K562 (cell line): ENCODE results near the gene PHLDB2. TPM values are rescaled to one million over a fixed set of nuclear protein-coding genes. Genes with fewer than 3 reads are reported as not detected.

Source experiments
- ATAC-seq: fragments of 200-7000 bp; cut with Tn5 transposase; 3 replicates; pipeline ENCODE4 v1.9.1; 2020; ENCODE audit warnings: moderate library complexity
- BruUV-seq: library from RNA; stranded (reverse); fragments of 400-500 nt; replicated peaks from 2 replicates; lab custom pipeline; 2021; lab: Mats Ljungman, UMichigan
- CTCF ChIA-PET: fragments of 300-600 bp; formaldehyde crosslinking; extraction: SDS; loops from one replicate; lab custom pipeline; 2021; ENCODE audit warnings: low intra/inter-chr PET ratio; lab: Yijun Ruan, JAX
- POLR2A ChIA-PET: fragments of 300-600, 350-650 bp; sonication (Branson Sonifier 250); formaldehyde crosslinking; extraction: SDS; loops from one replicate; lab custom pipeline; 2021; ENCODE audit warnings: antibody characterized with exemption, inconsistent platforms; lab: Yijun Ruan, JAX
- DNase-seq, 4 experiments: peaks; one replicate each; pipeline versions ENCODE4 v3.0.0 to v3.0.0-alpha.2; 2011 to 2018; ENCODE audit warnings: low spot score in 3 of 4, mixed read lengths in 3 of 4; ENCODE audit errors: extremely low read depth in 1 of 4
- FAIRE-seq: peaks from 2 replicates; lab custom pipeline; 2011; peaks lifted over from hg19 to GRCh38; lab: Jason Lieb, UNC
- H2AFZ ChIP-seq: 2 replicates; pipeline ENCODE4 v1.6.0; 2011; ENCODE audit warnings: low read depth, low read length, control low read depth, inconsistent platforms
- H3K27ac ChIP-seq: fragments of 200-600 bp; 3 replicates; pipeline ENCODE4 v1.8.0; 2011; ENCODE audit warnings: low read depth, mild to moderate bottlenecking, control low read depth, inconsistent platforms, low read length, moderate library complexity, mixed read lengths; ENCODE audit errors: extremely low read depth
- H3K27me3 ChIP-seq, 2 experiments: fragments of 300-600 bp in 1 of 2; 2 replicates in 1 of 2; 3 replicates in 1 of 2; pipeline versions ENCODE4 v1.6.0 to v1.8.0; 2011; ENCODE audit warnings: inconsistent platforms in 2 of 2, low read length in 2 of 2, mild to moderate bottlenecking in 1 of 2, mixed read lengths in 1 of 2, moderate library complexity in 1 of 2; ENCODE audit not compliant: control insufficient read depth in 2 of 2, insufficient read depth in 2 of 2
- H3K36me3 ChIP-seq: fragments of 300-600 bp; 3 replicates; pipeline ENCODE4 v1.8.0; 2011; ENCODE audit warnings: mild to moderate bottlenecking, low read length, inconsistent platforms; ENCODE audit not compliant: control insufficient read depth, insufficient read depth
- H3K4me1 ChIP-seq, 2 experiments: fragments of 200-600 bp in 1 of 2; replicated peaks in 1 of 2; 2 replicates in 1 of 2; 3 replicates in 1 of 2; pipeline versions ENCODE4 v1.5.1 to v1.8.0; 2011; ENCODE audit warnings: inconsistent platforms in 2 of 2, low read length in 2 of 2, mild to moderate bottlenecking in 1 of 2, mixed read lengths in 1 of 2, moderate library complexity in 1 of 2; ENCODE audit not compliant: control insufficient read depth in 2 of 2, insufficient read depth in 2 of 2
- H3K4me2 ChIP-seq: 2 replicates; pipeline ENCODE4 v1.6.1; 2011; ENCODE audit warnings: low read length, control low read depth, inconsistent platforms, mixed read lengths; ENCODE audit not compliant: insufficient read depth
- H3K4me3 ChIP-seq: fragments of 200-600 bp; sonication (generic), shearing (Covaris generic); 2 replicates; pipeline ENCODE4 v1.5.1; 2016; ENCODE audit warnings: control low read depth, inconsistent platforms
- H3K79me2 ChIP-seq: fragments of 200-600 bp; 3 replicates; pipeline ENCODE4 v1.8.0; 2011; ENCODE audit warnings: low read length, inconsistent platforms; ENCODE audit not compliant: control insufficient read depth, insufficient read depth
- H3K9ac ChIP-seq, 2 experiments: 2 replicates each; pipeline versions ENCODE4 v1.6.0 to v1.6.1; 2011; ENCODE audit warnings: low read depth in 2 of 2, low read length in 2 of 2, control low read depth in 1 of 2, inconsistent platforms in 1 of 2, mild to moderate bottlenecking in 1 of 2, mixed read lengths in 1 of 2; ENCODE audit not compliant: insufficient read depth in 1 of 2
- H3K9me1 ChIP-seq: one replicate; pipeline ENCODE4 v1.6.0; 2011; ENCODE audit warnings: inconsistent platforms, mild to moderate bottlenecking, low read length, moderate library complexity; ENCODE audit not compliant: control insufficient read depth, insufficient read depth
- H3K9me3 ChIP-seq: replicated peaks from 2 replicates; pipeline ENCODE4 v1.5.1; 2011; ENCODE audit warnings: low read depth, low read length, inconsistent platforms; ENCODE audit not compliant: control insufficient read depth, insufficient read depth
- H4K20me1 ChIP-seq: replicated peaks from 2 replicates; pipeline ENCODE4 v1.6.1; 2011; ENCODE audit warnings: low read length, inconsistent platforms, mixed read lengths; ENCODE audit not compliant: control insufficient read depth, insufficient read depth
- BDP1 ChIP-seq: IDR thresholded peaks from 3 replicates; pipeline ENCODE4 v1.6.1; 2011; ENCODE audit not compliant: insufficient read length, insufficient read depth
- CREB1 ChIP-seq, 2 experiments: sonication (generic) in 1 of 2; formaldehyde crosslinking in 1 of 2; IDR thresholded peaks; 2 replicates each; pipeline versions ENCODE4 v1.6.1 to v1.8.0; 2012 to 2022; ENCODE audit warnings: inconsistent platforms in 1 of 2, mild to moderate bottlenecking in 1 of 2, missing genetic modification reagents in 1 of 2, moderate library complexity in 1 of 2
- ELF2 ChIP-seq: fragments of 250-450 bp; sonication (Bioruptor Pico); IDR thresholded peaks from 2 replicates; pipeline ENCODE4 v1.5.0; 2021; ENCODE audit warnings: mild to moderate bottlenecking
- HMG20A ChIP-seq: fragments of 450-650 bp; formaldehyde crosslinking; conservative IDR thresholded peaks from 2 replicates; pipeline ENCODE4 v1.4.0; 2020; ENCODE audit warnings: mild to moderate bottlenecking, mixed read lengths
- MTA2 ChIP-seq: fragments of 450-650 bp; IDR thresholded peaks from 2 replicates; pipeline ENCODE4 v1.6.1; 2016; ENCODE audit warnings: low read depth
- POLR2AphosphoS2 ChIP-seq: IDR thresholded peaks from 2 replicates; pipeline ENCODE4 v1.6.1; 2012; ENCODE audit warnings: low read length, improper control_type of control experiment
- PYGO2 ChIP-seq: fragments of 450-650 bp; IDR thresholded peaks from 2 replicates; pipeline ENCODE4 v1.6.1; 2016; ENCODE audit warnings: mild to moderate bottlenecking, missing genetic modification characterization, moderate library complexity, missing compliant biosample characterization
- RBM17 ChIP-seq: fragments of 200-400 bp; formaldehyde crosslinking; IDR thresholded peaks from 2 replicates; pipeline ENCODE4 v1.6.1; 2017; ENCODE audit warnings: low read depth, mild to moderate bottlenecking, low read length, borderline replicate concordance
- SIN3B ChIP-seq: fragments of 450-650 bp; IDR thresholded peaks from 2 replicates; pipeline ENCODE4 v1.6.1; 2017; ENCODE audit warnings: low read depth, mild to moderate bottlenecking, moderate library complexity
- SP1 ChIP-seq: sonication (generic); formaldehyde crosslinking; IDR thresholded peaks from 2 replicates; pipeline ENCODE4 v1.8.1; 2022; ENCODE audit warnings: mild to moderate bottlenecking, missing genetic modification reagents
- SRSF3 ChIP-seq: fragments of 200-400 bp; formaldehyde crosslinking; IDR thresholded peaks from 2 replicates; pipeline ENCODE4 v1.6.1; 2016; ENCODE audit warnings: mild to moderate bottlenecking, low read length, moderate library complexity; ENCODE audit not compliant: insufficient read depth
- TEAD2 ChIP-seq: fragments of 450-650 bp; IDR thresholded peaks from 2 replicates; pipeline ENCODE4 v1.6.1; 2016; ENCODE audit warnings: missing genetic modification characterization, control low read depth, missing compliant biosample characterization
- TOE1 ChIP-seq, 2 experiments: fragments of 450-650 bp in 1 of 2; sonication (generic) in 1 of 2; formaldehyde crosslinking in 1 of 2; IDR thresholded peaks; 2 replicates each; pipeline versions ENCODE4 v1.7.1 to v1.8.0; 2016 to 2022; ENCODE audit warnings: borderline replicate concordance in 2 of 2, mild to moderate bottlenecking in 2 of 2, antibody characterized with exemption in 1 of 2, inconsistent platforms in 1 of 2, low read depth in 1 of 2, missing genetic modification reagents in 1 of 2, moderate library complexity in 1 of 2
- YBX1 ChIP-seq: fragments of 450-650 bp; IDR thresholded peaks from 2 replicates; pipeline ENCODE4 v1.7.1; 2016; ENCODE audit warnings: mild to moderate bottlenecking
- ZBED1 ChIP-seq: IDR thresholded peaks from 2 replicates; pipeline ENCODE4 v1.6.1; 2014
- ZNF431 ChIP-seq: sonication (generic); formaldehyde crosslinking; IDR thresholded peaks from 2 replicates; pipeline ENCODE4 v1.8.0; 2022; ENCODE audit warnings: mild to moderate bottlenecking, missing genetic modification reagents
- WGBS: fragments of 100-300 bp; shearing (Covaris generic); methylation state at CpG from one replicate; pipeline ENCODE4 v1.1.6; 2016; ENCODE audit warnings: low coverage, mixed read lengths; ENCODE audit not compliant: insufficient coverage; ENCODE audit errors: missing lambda C conversion rate; 5-methylcytosine and 5-hydroxymethylcytosine counted together
- in situ Hi-C: fragments of 300-500 bp; cut with MboI; formaldehyde crosslinking; loops from 4 replicates; pipeline ENCODE4 v1.15.0; 2018; ENCODE audit warnings: inconsistent platforms, mixed read lengths
- intact Hi-C: fragments of 100-400 bp; cut with micrococcal nuclease; formaldehyde crosslinking; loops from 2 replicates; pipeline ENCODE4 v1.14.2; 2022
- polyA plus RNA-seq, 8 experiments: library from polyadenylated mRNA; depleted of rRNA in 4 of 8; stranded (reverse) in 5 of 8; unstranded in 3 of 8; fragments of >200 nt; fragmentation: Nextera tagmentation in 2 of 8; fragmentation: Illumina TruSeq in 1 of 8; extraction: Ambion mirVana in 2 of 8; extraction: Trizol in 1 of 8; gene quantifications; 2 replicates each; pipeline versions ENCODE4 v1.2.1 to v1.2.3, GENCODE V29; 2011 to 2014; ENCODE audit warnings: inconsistent platforms in 1 of 8, missing spikeins in 1 of 8
- total RNA-seq, 7 experiments: library from RNA; depleted of rRNA in 6 of 7; stranded (reverse); fragments of >200 nt in 6 of 7; fragmentation: Illumina TruSeq in 2 of 7; extraction: Trizol in 2 of 7; gene quantifications; 2 replicates each; pipeline versions ENCODE4 v1.2.1 to v1.2.3, GENCODE V29; 2011 to 2021; ENCODE audit warnings: low replicate concordance in 1 of 7
- TF ChIP-seq, protein P1 (sequence below): fragments of 200-800 bp; sonication (Bioruptor generic); IDR thresholded peaks from 2 replicates; pipeline ENCODE4 v1.6.1; 2017; ENCODE audit warnings: missing genetic modification characterization, missing compliant biosample characterization

The PHLDB2 gene
- total and polyA plus RNA-seq, 9 of the 15 experiments (the other 6 are each of a cell fraction or from before 2014, with no cell fraction given): 0.04 TPM; not detected in 8

DNA sequence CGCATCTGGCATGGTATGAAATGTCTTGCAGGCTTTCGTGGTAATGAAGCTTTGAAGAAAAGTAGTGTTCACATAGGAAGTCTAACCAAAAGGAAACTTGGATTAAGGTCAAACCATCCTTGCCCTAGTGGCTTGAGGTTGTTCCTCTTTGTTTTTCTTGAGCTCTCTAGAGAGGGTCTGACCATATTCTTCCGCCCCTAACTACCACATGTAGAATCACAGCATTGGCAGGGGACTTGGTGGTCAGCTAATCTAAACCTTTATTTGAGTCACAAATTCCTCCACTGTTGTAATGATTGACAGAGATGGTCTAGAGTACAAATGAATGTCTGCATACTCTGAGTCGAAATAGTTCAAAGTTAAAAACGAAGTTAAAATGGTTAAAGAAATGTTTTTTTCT lies 39.1 kb upstream of the PHLDB2 start:
- Histone ChIP-seq H3K9ac (no peak overlapping the region), H2AFZ (no peak overlapping the region), H3K4me1 (no peaks in the 10 kb centered on the region), H3K27me3 (no peaks in the 10 kb centered on the region), H3K79me2 (no peaks in the 10 kb centered on the region), H3K27ac (no peak overlapping the region), H3K36me3 (no peaks in the 10 kb centered on the region), H3K9me3 (no peaks in the 10 kb centered on the region), H3K4me3 (no peak overlapping the region), H3K9me1 (no peaks in the 10 kb centered on the region), H4K20me1 (no peaks in the 10 kb centered on the region), H3K4me2 (no peak overlapping the region)
- ATAC-seq: no peak
- CTCF ChIA-PET: no interaction called here
- POLR2A ChIA-PET: no interaction called here
- FAIRE-seq: no peak
- 2% methylated on average over 5 of the region's 5 CpGs for WGBS
- TF ChIP-seq ZNF431: no peak
- TF ChIP-seq PYGO2: no peak
- no peak for TF ChIP-seq POLR2AphosphoS2
- no peak for TF ChIP-seq HMG20A (CRISPR knock-in tag)
- no peak for TF ChIP-seq ZBED1
- TF ChIP-seq ELF2 (CRISPR knock-in tag): no peak
- no peak for TF ChIP-seq RBM17
- no peak for TF ChIP-seq MTA2
- TF ChIP-seq TEAD2: no peak
- TF ChIP-seq SRSF3: no peak
- no peak for TF ChIP-seq CREB1 (IDR thresholded peaks at IDR 0.05)
- no peak for TF ChIP-seq CREB1 (CRISPR knock-in tag; IDR thresholded peaks at IDR 0.05)
- TF ChIP-seq BDP1: no peak
- no peak for TF ChIP-seq YBX1
- no peak for TF ChIP-seq SP1 (CRISPR knock-in tag)
- no peak for TF ChIP-seq TOE1 (IDR thresholded peaks at IDR 0.05; ENCODE audit: borderline replicate concordance)
- no peak for TF ChIP-seq TOE1 (CRISPR knock-in tag; IDR thresholded peaks at IDR 0.05; ENCODE audit: borderline replicate concordance, low read depth)
- TF ChIP-seq, protein P1, sequence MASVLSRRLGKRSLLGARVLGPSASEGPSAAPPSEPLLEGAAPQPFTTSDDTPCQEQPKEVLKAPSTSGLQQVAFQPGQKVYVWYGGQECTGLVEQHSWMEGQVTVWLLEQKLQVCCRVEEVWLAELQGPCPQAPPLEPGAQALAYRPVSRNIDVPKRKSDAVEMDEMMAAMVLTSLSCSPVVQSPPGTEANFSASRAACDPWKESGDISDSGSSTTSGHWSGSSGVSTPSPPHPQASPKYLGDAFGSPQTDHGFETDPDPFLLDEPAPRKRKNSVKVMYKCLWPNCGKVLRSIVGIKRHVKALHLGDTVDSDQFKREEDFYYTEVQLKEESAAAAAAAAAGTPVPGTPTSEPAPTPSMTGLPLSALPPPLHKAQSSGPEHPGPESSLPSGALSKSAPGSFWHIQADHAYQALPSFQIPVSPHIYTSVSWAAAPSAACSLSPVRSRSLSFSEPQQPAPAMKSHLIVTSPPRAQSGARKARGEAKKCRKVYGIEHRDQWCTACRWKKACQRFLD (CRISPR knock-in tag): no peak
- TF ChIP-seq SIN3B: no peak
- no TSS peak for BruUV-seq
- no peak for DNase-seq
- intact Hi-C loops (no loop called here), in situ Hi-C loops (no loop called here)
